ENCODE measurements around the gene ZSCAN1. TPM values are rescaled to one million over a fixed set of nuclear protein-coding genes. Genes with fewer than 3 reads are reported as not detected.

ZSCAN1 gene
- total RNA-seq, 4 donors from 2014 or later = 1.5 TPM; not detected in 3

DNA sequence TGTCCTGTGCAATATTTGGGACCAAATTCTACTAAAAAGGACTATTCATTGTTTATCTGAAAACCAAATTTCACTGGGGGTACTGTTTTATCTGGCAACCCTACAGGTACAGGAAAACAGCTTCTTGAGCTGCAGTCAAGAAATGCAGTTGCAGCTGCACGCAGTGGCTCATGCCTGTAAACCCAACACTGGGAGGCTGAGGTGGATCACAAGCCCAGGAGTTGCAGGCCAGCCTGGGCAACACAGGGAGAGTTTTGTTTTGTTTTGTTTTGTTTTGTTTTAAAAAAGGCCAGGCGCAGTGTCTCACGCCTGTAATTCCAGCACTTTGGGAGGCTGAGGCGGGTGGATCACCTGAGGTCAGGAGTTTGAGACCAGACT is 11.6 kb upstream of the ZSCAN1 start:
- Histone ChIP-seq H3K4me1 (no peaks in the 10 kb centered on the region), H3K9me3 (peaks cover 0 to 66% (median 0%) of the 10 kb centered on the region in 4 donors), H3K27ac (no peak overlapping the region), H3K27me3 (no peaks in the 10 kb centered on the region), H3K4me3 (no peak overlapping the region), H3K36me3 (no peaks in the 10 kb centered on the region)
- TF ChIP-seq EP300 (IDR thresholded peaks at IDR 0.05) (no peak), POLR2A (IDR thresholded peaks at IDR 0.05) (no peak)
- TF ChIP-seq, protein P1, sequence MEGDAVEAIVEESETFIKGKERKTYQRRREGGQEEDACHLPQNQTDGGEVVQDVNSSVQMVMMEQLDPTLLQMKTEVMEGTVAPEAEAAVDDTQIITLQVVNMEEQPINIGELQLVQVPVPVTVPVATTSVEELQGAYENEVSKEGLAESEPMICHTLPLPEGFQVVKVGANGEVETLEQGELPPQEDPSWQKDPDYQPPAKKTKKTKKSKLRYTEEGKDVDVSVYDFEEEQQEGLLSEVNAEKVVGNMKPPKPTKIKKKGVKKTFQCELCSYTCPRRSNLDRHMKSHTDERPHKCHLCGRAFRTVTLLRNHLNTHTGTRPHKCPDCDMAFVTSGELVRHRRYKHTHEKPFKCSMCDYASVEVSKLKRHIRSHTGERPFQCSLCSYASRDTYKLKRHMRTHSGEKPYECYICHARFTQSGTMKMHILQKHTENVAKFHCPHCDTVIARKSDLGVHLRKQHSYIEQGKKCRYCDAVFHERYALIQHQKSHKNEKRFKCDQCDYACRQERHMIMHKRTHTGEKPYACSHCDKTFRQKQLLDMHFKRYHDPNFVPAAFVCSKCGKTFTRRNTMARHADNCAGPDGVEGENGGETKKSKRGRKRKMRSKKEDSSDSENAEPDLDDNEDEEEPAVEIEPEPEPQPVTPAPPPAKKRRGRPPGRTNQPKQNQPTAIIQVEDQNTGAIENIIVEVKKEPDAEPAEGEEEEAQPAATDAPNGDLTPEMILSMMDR (IDR thresholded peaks at IDR 0.05) = no peak
- no peak for DNase-seq (ENCODE audit: low spot score in 2 of 2)
- 57 to 73% methylated on average over 4 of the region's 4 CpGs for WGBS, 2 donors

DNA sequence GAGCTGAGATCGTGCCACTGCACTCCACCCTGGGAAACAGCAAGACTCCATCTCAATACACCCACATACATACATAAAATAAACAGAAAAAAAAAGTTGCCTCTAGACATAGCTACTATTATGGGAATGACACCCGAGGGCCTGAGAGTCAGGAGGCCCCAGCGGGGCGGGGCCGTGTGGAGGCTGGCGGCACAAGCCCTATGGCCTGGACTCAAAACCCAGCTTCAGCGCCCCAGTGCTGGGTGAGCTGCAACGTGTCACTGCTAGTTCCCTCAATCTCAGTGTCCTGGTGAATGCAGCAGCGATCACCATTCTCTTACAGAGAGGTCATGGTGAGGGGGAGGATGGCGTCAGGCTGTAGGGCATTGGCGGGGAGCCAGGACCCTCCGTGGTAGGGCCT is 9.2 kb upstream of the ZSCAN1 start:
- TF ChIP-seq POLR2A (IDR thresholded peaks at IDR 0.05) = no peak
- TF ChIP-seq, protein P1 (IDR thresholded peaks at IDR 0.05) = no peak
- no peak for TF ChIP-seq EP300 (IDR thresholded peaks at IDR 0.05)
- 82 to 87% methylated on average over 7 to 12 of the region's 12 CpGs for WGBS, 2 donors
- H3K27me3 ChIP-seq = no peaks in the 10 kb centered on the region
- no peaks in the 10 kb centered on the region for H3K4me1 ChIP-seq
- H3K4me3 ChIP-seq = no peak overlapping the region
- H3K9me3 ChIP-seq = peaks cover 0 to 71% (median 0%) of the 10 kb centered on the region in 4 donors
- H3K36me3 ChIP-seq = no peaks in the 10 kb centered on the region
- no peak overlapping the region for H3K27ac ChIP-seq
- DNase-seq (ENCODE audit: low spot score in 2 of 2) = no peak

GRCh38 chr19:58034477-58034793 is 610 bp downstream of the ZSCAN1 start:
- Histone ChIP-seq H3K4me3 (peak overlapping the region in 1 of 4 donors; percentile 51), H3K9me3 (peaks cover 0 to 91% (median 4%) of the 10 kb centered on the region in 4 donors), H3K36me3 (peaks cover 0 to 9% (median 0%) of the 10 kb centered on the region in 3 donors), H3K4me1 (no peaks in the 10 kb centered on the region), H3K27ac (peak overlapping the region in 1 of 4 donors; percentile 67), H3K27me3 (peaks cover 0 to 20% of the 10 kb centered on the region in 2 donors)
- 4 to 5% methylated on average over 18 to 20 of the region's 20 CpGs for WGBS, 2 donors
- DNase-seq (ENCODE audit: low spot score in 2 of 2) = no peak
- no peak for TF ChIP-seq POLR2A (IDR thresholded peaks at IDR 0.05)
- TF ChIP-seq, protein P1 (IDR thresholded peaks at IDR 0.05) = no peak

DNA sequence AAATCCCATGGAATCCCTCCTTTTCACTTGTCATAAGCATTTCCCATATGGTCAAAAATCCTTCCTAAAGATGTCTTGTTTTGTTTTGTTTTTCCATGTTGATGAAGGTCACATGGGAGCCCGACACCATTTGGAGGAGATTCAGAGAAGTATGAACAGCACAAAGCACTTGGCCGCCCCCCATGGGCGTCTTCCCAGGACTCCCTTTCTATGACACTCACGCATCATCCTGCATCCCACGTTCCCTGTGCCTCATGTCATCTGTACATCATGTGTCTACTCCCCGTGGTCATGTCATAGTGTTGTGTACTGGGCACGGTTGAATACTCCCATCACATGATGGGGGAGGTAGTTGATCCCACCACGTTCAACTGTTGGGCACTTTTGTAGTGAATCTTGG is 2.0 kb downstream of the ZSCAN1 start:
- 64 to 67% methylated on average over 8 of the region's 8 CpGs for WGBS, 2 donors
- Histone ChIP-seq H3K4me1 (no peaks in the 10 kb centered on the region), H3K9me3 (peaks cover 0 to 96% (median 4%) of the 10 kb centered on the region in 4 donors), H3K27me3 (peaks cover 0 to 20% of the 10 kb centered on the region in 2 donors), H3K36me3 (peaks cover 0 to 9% (median 0%) of the 10 kb centered on the region in 3 donors), H3K27ac (no peak overlapping the region), H3K4me3 (no peak overlapping the region)
- no peak for DNase-seq (ENCODE audit: low spot score in 2 of 2)
- TF ChIP-seq EP300 (IDR thresholded peaks at IDR 0.05) = no peak
- TF ChIP-seq POLR2A (IDR thresholded peaks at IDR 0.05) = no peak
- TF ChIP-seq, protein P1 (IDR thresholded peaks at IDR 0.05) = no peak

DNA sequence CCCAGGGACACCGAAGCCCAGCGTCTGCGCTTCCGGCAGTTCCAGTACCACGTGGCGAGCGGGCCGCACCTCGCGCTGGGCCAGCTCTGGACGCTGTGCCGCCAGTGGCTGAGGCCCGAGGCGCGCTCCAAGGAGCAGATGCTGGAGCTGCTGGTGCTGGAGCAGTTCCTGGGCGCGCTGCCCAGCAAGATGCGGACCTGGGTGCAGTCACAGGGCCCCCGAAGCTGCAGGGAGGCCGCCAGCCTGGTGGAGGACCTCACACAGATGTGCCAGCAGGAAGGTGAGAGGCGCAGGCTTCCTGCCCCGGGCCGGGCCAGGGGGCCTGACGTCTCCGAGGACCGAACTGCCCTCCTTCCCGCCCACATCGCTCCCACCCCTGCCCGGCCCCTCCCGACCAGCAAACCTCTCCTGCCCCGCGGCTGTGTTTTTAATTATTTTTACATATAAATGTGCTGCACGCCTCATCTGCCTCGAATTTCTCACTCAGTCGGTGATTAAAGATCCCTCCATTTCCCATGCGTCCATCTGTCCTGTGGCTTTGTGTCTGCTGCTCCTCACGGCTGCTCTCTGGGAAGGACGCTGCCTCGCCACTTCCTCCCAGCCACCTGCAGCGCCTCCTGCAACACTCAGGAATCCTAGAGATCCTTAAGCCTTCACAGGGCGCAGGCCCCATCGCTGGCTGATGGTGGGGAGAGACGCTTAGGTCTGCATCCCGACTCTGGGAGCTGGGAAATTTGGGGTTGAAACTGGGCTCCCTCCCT is 4.3 kb downstream of the ZSCAN1 start:
- Histone ChIP-seq H3K27me3 (peaks cover 0 to 19% of the 10 kb centered on the region in 2 donors), H3K9me3 (peaks cover 0 to 100% (median 5%) of the 10 kb centered on the region in 4 donors), H3K27ac (no peak overlapping the region), H3K4me1 (no peaks in the 10 kb centered on the region), H3K4me3 (no peak overlapping the region), H3K36me3 (peaks cover 0 to 9% (median 0%) of the 10 kb centered on the region in 3 donors)
- TF ChIP-seq, protein P1 (IDR thresholded peaks at IDR 0.05) = no peak
- no peak for TF ChIP-seq EP300 (IDR thresholded peaks at IDR 0.05)
- no peak for TF ChIP-seq POLR2A (IDR thresholded peaks at IDR 0.05)
- 12 to 31% methylated on average over 24 to 41 of the region's 44 CpGs for WGBS, 2 donors
- no peak for DNase-seq (ENCODE audit: low spot score in 2 of 2)

Data from tibial nerve (tissue), 4 donors.